ENCODE measurements around the gene CD34.

- TF ChIP-seq, protein P1, sequence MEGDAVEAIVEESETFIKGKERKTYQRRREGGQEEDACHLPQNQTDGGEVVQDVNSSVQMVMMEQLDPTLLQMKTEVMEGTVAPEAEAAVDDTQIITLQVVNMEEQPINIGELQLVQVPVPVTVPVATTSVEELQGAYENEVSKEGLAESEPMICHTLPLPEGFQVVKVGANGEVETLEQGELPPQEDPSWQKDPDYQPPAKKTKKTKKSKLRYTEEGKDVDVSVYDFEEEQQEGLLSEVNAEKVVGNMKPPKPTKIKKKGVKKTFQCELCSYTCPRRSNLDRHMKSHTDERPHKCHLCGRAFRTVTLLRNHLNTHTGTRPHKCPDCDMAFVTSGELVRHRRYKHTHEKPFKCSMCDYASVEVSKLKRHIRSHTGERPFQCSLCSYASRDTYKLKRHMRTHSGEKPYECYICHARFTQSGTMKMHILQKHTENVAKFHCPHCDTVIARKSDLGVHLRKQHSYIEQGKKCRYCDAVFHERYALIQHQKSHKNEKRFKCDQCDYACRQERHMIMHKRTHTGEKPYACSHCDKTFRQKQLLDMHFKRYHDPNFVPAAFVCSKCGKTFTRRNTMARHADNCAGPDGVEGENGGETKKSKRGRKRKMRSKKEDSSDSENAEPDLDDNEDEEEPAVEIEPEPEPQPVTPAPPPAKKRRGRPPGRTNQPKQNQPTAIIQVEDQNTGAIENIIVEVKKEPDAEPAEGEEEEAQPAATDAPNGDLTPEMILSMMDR (IDR thresholded peaks at IDR 0.05), result no peak
- TF ChIP-seq POLR2A (IDR thresholded peaks at IDR 0.05) (no peak), EP300 (IDR thresholded peaks at IDR 0.05) (no peak)
These were observed 71.9 kb downstream of the CD34 start for GRCh38 chr1:207839083-207839413.
